T-helper 2 cell treated with Interferon-gamma antibody and Interleukin-4, amounts not matched to agents 5 μg/mL and 100 μg/mL, for 36 hours (primary cell): Measurements from ENCODE around the gene RUNX1.
A peak's percentile ranks its signal among the peaks of the same experiment; 100 is the strongest.
"Not testable (repeated sequence)": the region's sequence is repeated elsewhere in the genome, so short reads cannot be mapped to it uniquely, and the experiment has no call there.

Source experiments
- DNase-seq: peaks from one replicate; pipeline ENCODE4 v3.0.0; 2021; ENCODE audit warnings: low spot score
- H3K27ac Mint-ChIP-seq: one replicate; pipeline ENCODE4 v1.8.0; 2021; ENCODE audit warnings: mild to moderate bottlenecking, mixed read lengths
- H3K27me3 Mint-ChIP-seq: one replicate; pipeline ENCODE4 v1.8.0; 2021; ENCODE audit warnings: low read depth, mixed read lengths
- H3K36me3 Mint-ChIP-seq: one replicate; pipeline ENCODE4 v1.8.0; 2021; ENCODE audit warnings: low read depth, mixed read lengths
- H3K4me1 Mint-ChIP-seq: one replicate; pipeline ENCODE4 v1.8.0; 2021; ENCODE audit warnings: low read depth, mixed read lengths
- H3K4me3 Mint-ChIP-seq: one replicate; pipeline ENCODE4 v1.8.0; 2022; ENCODE audit warnings: mild to moderate bottlenecking, moderate library complexity, mixed read lengths
- H3K9me3 Mint-ChIP-seq: one replicate; pipeline ENCODE4 v1.8.0; 2021; ENCODE audit warnings: mixed read lengths

The RUNX1 gene

GRCh38 chr21:34994766-34995631 lies 54.1 kb downstream of the RUNX1 start:
- peaks cover 41% of the 10 kb centered on the region for H3K36me3 Mint-ChIP-seq
- no peak for DNase-seq
- H3K27ac Mint-ChIP-seq = no peak overlapping the region
- no peaks in the 10 kb centered on the region for H3K9me3 Mint-ChIP-seq
- no peaks in the 10 kb centered on the region for H3K27me3 Mint-ChIP-seq
- peaks cover 57% of the 10 kb centered on the region for H3K4me1 Mint-ChIP-seq
- no peak overlapping the region for H3K4me3 Mint-ChIP-seq

DNA sequence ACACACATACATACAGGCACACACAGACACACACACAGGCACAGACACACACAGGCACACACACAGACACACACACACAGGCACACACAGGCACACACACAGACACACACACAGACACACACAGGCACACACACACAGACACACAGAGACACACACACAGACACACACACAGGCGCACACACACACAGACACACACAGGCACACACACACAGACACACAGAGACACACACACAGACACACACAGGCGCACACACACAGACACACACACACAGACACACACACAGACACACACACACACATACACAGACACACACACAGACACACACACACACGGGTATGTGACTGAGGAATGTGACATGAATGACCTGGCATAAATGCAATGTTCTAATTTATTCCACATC lies 55.6 kb downstream of the RUNX1 start:
- not testable (repeated sequence) for H3K27me3 Mint-ChIP-seq, H3K27ac Mint-ChIP-seq, H3K9me3 Mint-ChIP-seq, DNase-seq, H3K4me3 Mint-ChIP-seq
- peaks cover 59% of the 10 kb centered on the region for H3K4me1 Mint-ChIP-seq
- H3K36me3 Mint-ChIP-seq = peaks cover 35% of the 10 kb centered on the region

DNA sequence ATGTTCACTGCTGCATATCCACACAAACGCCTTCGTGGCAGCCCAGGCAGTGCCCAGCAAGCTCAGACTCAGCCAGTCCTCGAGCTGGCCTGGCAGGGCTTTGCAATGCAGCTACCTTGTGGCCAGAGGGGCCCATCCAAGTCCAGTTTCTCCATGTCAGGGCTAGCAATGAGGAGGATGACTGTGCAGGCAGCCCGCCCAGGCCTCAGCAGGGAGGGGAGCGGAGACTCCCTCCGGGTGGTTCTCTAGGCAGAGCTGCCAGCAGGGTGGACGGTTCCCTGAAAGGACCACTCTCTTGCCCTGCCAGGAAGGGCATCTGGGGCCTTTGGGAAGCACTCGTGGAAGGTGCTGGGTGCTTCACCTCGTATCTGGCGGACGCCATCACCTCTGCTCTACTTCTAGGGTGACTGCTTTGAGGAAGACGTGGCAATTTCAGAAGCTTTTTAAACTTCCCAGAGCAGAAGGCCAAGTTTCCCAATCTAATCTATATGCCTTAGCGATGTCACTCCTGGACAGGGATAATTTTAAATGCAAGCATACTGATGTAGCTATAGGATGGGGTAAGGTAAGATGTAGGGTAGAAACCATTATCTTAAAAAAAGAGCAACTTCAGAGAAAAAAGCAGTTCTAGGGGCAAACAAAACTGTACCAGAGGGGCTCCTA lies 56.2 kb downstream of the RUNX1 start:
- peaks cover 59% of the 10 kb centered on the region for H3K4me1 Mint-ChIP-seq
- H3K27me3 Mint-ChIP-seq = no peaks in the 10 kb centered on the region
- DNase-seq = no peak
- H3K9me3 Mint-ChIP-seq = no peaks in the 10 kb centered on the region
- H3K4me3 Mint-ChIP-seq = no peak overlapping the region
- peak overlapping the region; percentile 7 for H3K27ac Mint-ChIP-seq
- peaks cover 34% of the 10 kb centered on the region for H3K36me3 Mint-ChIP-seq

- Mint-ChIP-seq H3K27me3 (no peaks in the 10 kb centered on the region), H3K4me1 (peaks cover 59% of the 10 kb centered on the region), H3K9me3 (no peaks in the 10 kb centered on the region), H3K4me3 (no peak overlapping the region), H3K36me3 (peaks cover 30% of the 10 kb centered on the region), H3K27ac (no peak overlapping the region)
- DNase-seq = no peak
These were observed 56.9 kb downstream of the RUNX1 start for GRCh38 chr21:34992180-34992579.

GRCh38 chr21:34991366-34991957 lies 57.6 kb downstream of the RUNX1 start:
- DNase-seq = no peak
- Mint-ChIP-seq H3K36me3 (peaks cover 27% of the 10 kb centered on the region), H3K27ac (peak overlapping the region; percentile 23), H3K4me1 (peaks cover 59% of the 10 kb centered on the region), H3K9me3 (no peaks in the 10 kb centered on the region), H3K4me3 (no peak overlapping the region), H3K27me3 (no peaks in the 10 kb centered on the region)

- no peak overlapping the region for H3K4me3 Mint-ChIP-seq
- no peaks in the 10 kb centered on the region for H3K27me3 Mint-ChIP-seq
- H3K9me3 Mint-ChIP-seq = no peaks in the 10 kb centered on the region
- H3K36me3 Mint-ChIP-seq = peaks cover 25% of the 10 kb centered on the region
- H3K4me1 Mint-ChIP-seq = peaks cover 58% of the 10 kb centered on the region
- H3K27ac Mint-ChIP-seq = peak overlapping the region; percentile 88
- DNase-seq = no peak
These were observed 58.3 kb downstream of the RUNX1 start for GRCh38 chr21:34990842-34991241.

- peak; percentile 81 for DNase-seq
- H3K36me3 Mint-ChIP-seq = peaks cover 32% of the 10 kb centered on the region
- peaks cover 61% of the 10 kb centered on the region for H3K4me1 Mint-ChIP-seq
- no peaks in the 10 kb centered on the region for H3K9me3 Mint-ChIP-seq
- H3K27me3 Mint-ChIP-seq = no peaks in the 10 kb centered on the region
- peak overlapping the region; percentile 77 for H3K4me3 Mint-ChIP-seq
- H3K27ac Mint-ChIP-seq = peak overlapping the region; percentile 88
These were observed 59.6 kb downstream of the RUNX1 start for GRCh38 chr21:34989337-34990151.

DNA sequence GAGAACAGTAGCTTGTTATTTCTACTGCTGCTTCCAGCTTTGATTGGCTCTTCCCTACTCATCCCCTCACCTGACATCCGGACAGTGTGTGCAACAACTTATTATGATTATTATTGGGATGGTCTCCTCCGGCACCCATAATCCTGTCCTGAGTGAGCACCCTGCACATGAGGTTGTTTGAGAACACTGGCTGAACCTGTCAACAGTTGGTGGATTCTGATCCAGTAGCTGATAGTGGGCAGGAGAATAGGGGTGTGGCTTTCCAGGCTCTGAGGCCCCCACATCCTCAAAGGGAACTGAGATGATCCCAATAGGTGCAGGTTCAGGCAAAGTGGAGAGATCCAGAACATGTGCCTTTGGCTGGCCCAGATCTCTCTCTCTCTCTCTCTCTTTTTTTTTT lies 60.5 kb downstream of the RUNX1 start:
- peaks cover 37% of the 10 kb centered on the region for H3K36me3 Mint-ChIP-seq
- H3K27me3 Mint-ChIP-seq = no peaks in the 10 kb centered on the region
- H3K4me1 Mint-ChIP-seq = peaks cover 70% of the 10 kb centered on the region
- no peaks in the 10 kb centered on the region for H3K9me3 Mint-ChIP-seq
- peak overlapping the region; percentile 77 for H3K4me3 Mint-ChIP-seq
- peak overlapping the region; percentile 83 for H3K27ac Mint-ChIP-seq
- no peak for DNase-seq

- peaks cover 75% of the 10 kb centered on the region for H3K4me1 Mint-ChIP-seq
- H3K4me3 Mint-ChIP-seq = peak overlapping the region; percentile 77
- peak overlapping the region; percentile 83 for H3K27ac Mint-ChIP-seq
- H3K36me3 Mint-ChIP-seq = peaks cover 36% of the 10 kb centered on the region
- H3K9me3 Mint-ChIP-seq = no peaks in the 10 kb centered on the region
- DNase-seq = no peak
- H3K27me3 Mint-ChIP-seq = no peaks in the 10 kb centered on the region
These were observed 61.0 kb downstream of the RUNX1 start for GRCh38 chr21:34988139-34988538.

DNA sequence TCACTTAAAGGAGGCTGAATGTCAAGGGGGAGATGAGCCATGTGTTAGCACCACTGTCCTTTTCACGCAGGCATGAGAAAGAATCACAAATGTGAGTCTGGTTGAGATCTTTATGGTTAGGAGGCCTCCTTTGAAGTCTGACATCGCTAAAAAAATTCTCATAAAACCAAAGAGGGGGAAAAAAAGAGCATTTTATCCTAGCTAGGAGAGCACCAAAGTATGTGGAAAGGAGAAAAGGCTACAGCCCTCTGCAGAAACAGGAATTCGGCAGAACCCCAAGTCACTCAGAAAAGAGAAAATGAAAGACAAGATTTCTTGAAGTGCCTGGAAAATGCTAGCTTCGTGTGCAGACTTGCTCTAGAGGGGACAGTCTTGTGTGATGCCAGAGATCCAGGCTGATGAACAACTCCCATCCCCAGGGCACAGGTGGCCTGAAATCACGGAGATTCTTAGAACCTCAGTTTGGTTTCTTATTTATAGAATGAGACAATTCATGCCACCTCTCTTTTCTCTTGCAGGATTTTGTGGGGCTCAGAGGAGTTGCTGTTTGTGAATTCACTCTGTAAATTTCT lies 61.5 kb downstream of the RUNX1 start:
- peak overlapping the region; percentile 77 for H3K4me3 Mint-ChIP-seq
- H3K4me1 Mint-ChIP-seq = peaks cover 80% of the 10 kb centered on the region
- H3K36me3 Mint-ChIP-seq = peaks cover 36% of the 10 kb centered on the region
- no peaks in the 10 kb centered on the region for H3K27me3 Mint-ChIP-seq
- H3K27ac Mint-ChIP-seq = peak overlapping the region; percentile 83
- no peaks in the 10 kb centered on the region for H3K9me3 Mint-ChIP-seq
- no peak for DNase-seq

DNA sequence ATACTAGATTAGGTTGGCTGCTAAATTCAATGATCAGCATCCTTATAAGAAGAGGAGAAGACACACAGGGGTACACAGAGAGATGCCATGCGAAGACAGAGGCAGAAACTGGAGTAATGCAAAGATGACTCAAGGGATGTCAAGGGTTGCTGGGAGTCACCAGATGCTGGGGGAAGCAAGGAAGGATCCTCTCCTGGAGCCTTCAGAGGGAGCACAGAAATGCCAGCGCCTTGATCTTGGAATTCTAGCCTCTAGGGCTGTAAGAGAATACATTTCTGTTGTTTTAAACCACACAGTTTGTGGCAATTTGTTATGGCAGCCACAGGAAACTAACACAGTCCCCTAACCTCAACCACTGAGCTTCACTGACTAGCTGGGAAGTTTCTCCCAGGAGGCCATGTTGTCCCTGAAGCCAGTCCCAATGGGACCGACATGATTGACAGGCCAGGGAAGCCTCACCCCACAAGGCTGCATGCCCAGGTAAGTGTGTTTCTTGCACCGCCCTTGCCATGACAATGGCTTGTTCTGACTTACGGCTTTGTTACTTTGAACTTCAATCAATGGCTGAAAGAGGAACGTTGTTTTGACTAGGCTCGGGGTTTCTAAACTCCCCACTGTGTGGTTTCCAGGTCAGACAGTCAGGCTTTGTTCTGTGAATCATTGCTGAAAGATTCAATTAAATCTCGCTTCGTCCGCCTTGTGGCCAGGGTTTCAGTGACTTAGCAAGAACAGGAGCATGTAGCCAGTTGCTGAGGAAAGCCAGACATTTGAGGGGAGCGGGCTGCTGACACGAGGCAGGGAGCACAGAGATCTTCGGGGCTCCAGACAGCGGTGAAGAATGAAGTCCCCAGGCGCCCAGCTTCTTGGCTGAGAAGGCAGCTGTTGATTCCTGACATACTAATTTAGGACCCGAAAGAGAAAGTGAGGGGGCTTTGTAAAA lies 62.3 kb downstream of the RUNX1 start:
- H3K36me3 Mint-ChIP-seq = peaks cover 40% of the 10 kb centered on the region
- H3K4me3 Mint-ChIP-seq = peak overlapping the region; percentile 77
- H3K27ac Mint-ChIP-seq = peak overlapping the region; percentile 83
- no peaks in the 10 kb centered on the region for H3K9me3 Mint-ChIP-seq
- DNase-seq = peak; percentile 88
- no peaks in the 10 kb centered on the region for H3K27me3 Mint-ChIP-seq
- H3K4me1 Mint-ChIP-seq = peaks cover 82% of the 10 kb centered on the region

GRCh38 chr21:34984356-34985058 lies 64.6 kb downstream of the RUNX1 start:
- Mint-ChIP-seq H3K9me3 (no peaks in the 10 kb centered on the region), H3K27ac (peak overlapping the region; percentile 91), H3K36me3 (peaks cover 45% of the 10 kb centered on the region), H3K27me3 (no peaks in the 10 kb centered on the region), H3K4me1 (peaks cover 80% of the 10 kb centered on the region), H3K4me3 (peak overlapping the region; percentile 72)
- DNase-seq = no peak
